Measurements from ENCODE around the gene HOXB3.

The HOXB3 gene

DNA sequence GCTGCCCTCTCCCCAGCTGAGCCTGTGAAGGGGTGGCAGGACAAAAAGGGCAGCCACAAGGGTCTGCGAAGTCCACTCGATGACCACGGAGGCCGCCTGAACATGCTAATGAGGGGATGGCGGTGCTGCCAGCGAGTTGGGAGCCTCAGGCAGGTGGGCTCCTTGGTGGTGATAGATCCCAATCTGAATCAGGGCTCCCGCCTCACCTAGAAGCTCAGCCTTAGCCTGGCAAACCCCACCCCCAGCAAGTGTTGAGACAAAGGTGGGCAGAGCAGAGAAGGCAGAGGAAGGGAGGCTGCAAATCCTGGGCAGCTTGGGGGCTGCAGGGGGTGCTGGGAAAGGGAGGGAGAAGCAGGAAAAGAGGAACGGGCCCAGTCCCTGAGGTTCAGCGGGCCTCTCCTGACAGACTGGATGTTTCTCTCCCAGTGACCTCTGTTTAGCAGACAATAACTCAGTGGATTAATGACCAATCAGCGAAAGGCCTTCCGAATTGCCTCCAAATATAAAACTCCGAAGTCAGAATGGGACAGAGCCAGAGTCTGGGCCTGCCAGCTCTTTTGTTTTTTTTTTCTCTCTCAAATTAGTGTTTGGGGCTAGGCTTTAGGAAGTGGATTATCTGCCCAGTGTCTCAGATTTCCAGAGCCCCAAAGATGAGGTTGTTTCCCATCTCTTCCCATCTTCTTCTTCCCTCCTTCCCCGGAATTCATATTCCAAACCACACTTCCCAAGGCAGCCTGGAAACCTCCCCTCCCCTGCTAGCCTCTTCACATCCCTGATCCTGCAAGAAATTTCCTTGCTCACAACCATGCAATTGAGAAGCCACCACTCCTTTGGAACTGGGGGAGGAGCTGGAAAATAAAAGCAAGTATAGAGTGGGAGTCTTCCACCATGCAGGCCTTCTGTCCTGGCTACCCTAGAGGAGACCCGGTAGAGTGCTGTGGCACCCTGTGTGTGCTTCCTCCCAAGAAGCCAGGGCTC, 29.9 kb downstream of the HOXB3 start:
- no peak overlapping the region for H3K4me3 ChIP-seq (ENCODE audit: low read length)
- DNase-seq (ENCODE audit: low read depth), result no peak
- TF ChIP-seq, protein P1, sequence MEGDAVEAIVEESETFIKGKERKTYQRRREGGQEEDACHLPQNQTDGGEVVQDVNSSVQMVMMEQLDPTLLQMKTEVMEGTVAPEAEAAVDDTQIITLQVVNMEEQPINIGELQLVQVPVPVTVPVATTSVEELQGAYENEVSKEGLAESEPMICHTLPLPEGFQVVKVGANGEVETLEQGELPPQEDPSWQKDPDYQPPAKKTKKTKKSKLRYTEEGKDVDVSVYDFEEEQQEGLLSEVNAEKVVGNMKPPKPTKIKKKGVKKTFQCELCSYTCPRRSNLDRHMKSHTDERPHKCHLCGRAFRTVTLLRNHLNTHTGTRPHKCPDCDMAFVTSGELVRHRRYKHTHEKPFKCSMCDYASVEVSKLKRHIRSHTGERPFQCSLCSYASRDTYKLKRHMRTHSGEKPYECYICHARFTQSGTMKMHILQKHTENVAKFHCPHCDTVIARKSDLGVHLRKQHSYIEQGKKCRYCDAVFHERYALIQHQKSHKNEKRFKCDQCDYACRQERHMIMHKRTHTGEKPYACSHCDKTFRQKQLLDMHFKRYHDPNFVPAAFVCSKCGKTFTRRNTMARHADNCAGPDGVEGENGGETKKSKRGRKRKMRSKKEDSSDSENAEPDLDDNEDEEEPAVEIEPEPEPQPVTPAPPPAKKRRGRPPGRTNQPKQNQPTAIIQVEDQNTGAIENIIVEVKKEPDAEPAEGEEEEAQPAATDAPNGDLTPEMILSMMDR (IDR thresholded peaks at IDR 0.05; ENCODE audit: insufficient read depth, low read depth, low read length, missing control alignments), result no peak

DNA sequence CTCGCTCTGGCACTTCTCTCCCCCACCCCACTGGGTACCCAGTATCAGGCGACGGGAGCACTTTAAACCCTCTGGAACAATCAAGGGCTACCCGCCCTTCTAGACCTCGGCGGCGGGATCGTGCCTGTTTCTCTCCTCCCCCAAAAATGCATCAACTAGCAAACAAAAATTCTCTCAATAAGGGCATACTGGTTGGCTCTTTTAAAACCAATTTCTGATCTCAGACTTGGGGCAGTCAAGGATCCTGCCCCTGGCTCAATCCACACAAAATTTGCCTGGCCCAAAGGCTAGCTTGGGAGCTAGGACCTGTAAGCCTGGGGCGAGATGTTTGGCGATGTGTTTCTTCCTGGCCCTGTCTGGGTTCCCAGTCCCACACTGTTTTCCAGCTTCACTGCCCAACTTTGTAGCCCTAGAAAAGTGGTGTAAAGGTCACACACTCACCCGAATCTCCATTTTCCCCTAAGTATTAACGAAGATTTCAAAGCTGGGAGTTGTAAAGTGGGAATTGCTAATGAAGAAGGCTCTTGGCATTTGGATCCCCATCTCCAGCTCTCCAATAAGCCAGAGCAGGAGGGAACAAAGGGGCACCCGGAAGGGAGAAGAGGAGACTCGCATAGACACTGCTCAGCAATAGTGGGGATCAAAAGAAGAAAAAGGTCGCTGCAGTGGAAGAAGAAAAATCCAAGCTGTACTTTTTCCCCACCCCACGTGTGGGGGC, 30.8 kb downstream of the HOXB3 start:
- no peak for DNase-seq (ENCODE audit: low read depth)
- no peak overlapping the region for H3K4me3 ChIP-seq (ENCODE audit: low read length)
- TF ChIP-seq, protein P1 (IDR thresholded peaks at IDR 0.05; ENCODE audit: insufficient read depth, low read depth, low read length, missing control alignments), result no peak

GRCh38 chr17:48558831-48559121, 31.3 kb downstream of the HOXB3 start:
- TF ChIP-seq, protein P1 (IDR thresholded peaks at IDR 0.05; ENCODE audit: insufficient read depth, low read depth, low read length, missing control alignments), result no peak
- no peak for DNase-seq (ENCODE audit: low read depth)
- no peak overlapping the region for H3K4me3 ChIP-seq (ENCODE audit: low read length)

DNA sequence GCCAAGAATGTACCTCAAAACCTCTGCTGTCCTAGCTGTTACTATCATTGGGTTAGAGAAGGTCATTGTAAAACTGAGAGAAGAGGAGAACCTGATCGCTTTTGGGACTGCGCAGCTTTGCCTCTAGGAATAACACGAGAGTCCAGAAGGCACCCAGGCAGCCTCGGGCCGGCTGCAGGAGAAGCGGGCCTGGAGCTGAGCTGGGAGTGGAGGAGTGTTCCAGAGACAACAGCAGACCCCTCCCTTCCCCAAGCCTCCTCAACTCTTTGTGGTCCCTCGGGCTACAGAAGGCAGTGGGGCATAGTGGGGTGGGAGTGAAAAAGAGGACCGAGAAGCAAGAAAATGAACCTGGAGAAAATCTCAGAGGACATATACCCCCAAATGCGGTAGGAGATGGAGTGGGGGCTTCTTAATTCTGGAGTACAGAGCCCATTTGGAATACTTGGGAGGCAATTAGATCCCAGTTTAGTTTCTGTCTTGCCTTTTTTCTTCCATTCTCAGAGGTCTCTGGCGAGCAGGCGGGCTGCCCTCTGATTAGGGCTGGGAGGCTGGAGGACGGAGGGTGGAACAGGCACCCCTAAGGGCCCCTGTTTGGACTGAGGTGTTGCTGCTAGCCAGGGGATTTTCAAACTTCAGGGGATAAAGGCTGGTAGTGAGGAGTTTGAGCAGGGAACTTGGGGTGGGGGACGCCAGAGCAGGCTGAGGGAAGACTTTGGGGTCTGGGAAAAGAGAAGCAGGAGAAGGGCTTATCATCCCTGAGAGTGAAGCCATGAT, 31.8 kb downstream of the HOXB3 start:
- TF ChIP-seq, protein P1 (IDR thresholded peaks at IDR 0.05; ENCODE audit: insufficient read depth, low read depth, low read length, missing control alignments), result no peak
- H3K4me3 ChIP-seq (ENCODE audit: low read length), result no peak overlapping the region
- DNase-seq (ENCODE audit: low read depth), result no peak

GRCh38 chr17:48556576-48557401, 33.3 kb downstream of the HOXB3 start:
- TF ChIP-seq, protein P1 (IDR thresholded peaks at IDR 0.05; ENCODE audit: insufficient read depth, low read depth, low read length, missing control alignments), result no peak
- DNase-seq (ENCODE audit: low read depth), result no peak
- no peak overlapping the region for H3K4me3 ChIP-seq (ENCODE audit: low read length)

GRCh38 chr17:48556229-48556575, 33.8 kb downstream of the HOXB3 start:
- no peak for DNase-seq (ENCODE audit: low read depth)
- H3K4me3 ChIP-seq (ENCODE audit: low read length), result no peak overlapping the region

More at GRCh38 chr17:48556229-48556575, 33.8 kb downstream of the HOXB3 start:
- TF ChIP-seq, protein P1 (IDR thresholded peaks at IDR 0.05; ENCODE audit: insufficient read depth, low read depth, low read length, missing control alignments), result no peak

Measured in epithelial cell of esophagus (primary cell).